ENCODE measurements around the gene HTRA1. TPM values are rescaled to one million over a fixed set of nuclear protein-coding genes. Genes with fewer than 3 reads are reported as not detected.

Gene HTRA1
- total RNA-seq, 1 experiment from 2014 or later, result 18.6 TPM

DNA sequence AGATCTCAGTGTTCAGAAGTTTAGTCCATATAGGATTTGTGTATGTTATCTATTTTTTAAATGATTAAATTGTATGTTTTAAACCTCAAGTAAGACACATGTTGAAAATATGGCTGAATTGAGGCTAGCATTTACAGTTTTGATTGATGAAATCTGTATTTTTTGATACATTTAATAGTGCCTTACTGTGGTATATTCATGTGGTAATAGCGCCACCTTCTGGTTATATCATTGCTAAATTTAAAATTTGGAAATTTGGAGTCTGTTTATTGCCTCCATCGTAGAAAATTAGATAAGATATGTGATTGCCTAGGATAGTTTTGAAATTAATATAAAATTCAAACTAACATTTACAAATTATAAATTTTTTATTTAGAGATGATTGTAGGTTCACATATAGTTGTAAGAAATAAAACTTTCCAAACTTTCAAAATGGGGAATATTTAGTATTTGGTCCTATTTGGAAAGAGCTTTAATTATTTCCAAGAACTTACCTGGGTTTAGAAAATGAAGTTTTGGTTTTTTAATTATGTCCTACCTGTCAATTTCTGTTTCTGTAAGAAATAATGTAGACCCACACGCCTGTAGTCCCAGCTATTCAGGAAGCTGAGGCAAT, 26.0 kb upstream of the HTRA1 start:
- Histone ChIP-seq H3K79me2 (ENCODE audit: low read length) (no peaks in the 10 kb centered on the region), H4K20me1 (ENCODE audit: low read length) (no peaks in the 10 kb centered on the region), H3K9ac (ENCODE audit: low read length) (no peak overlapping the region), H3K4me2 (ENCODE audit: low read length) (no peak overlapping the region), H3F3A (ENCODE audit: low read length, unreplicated experiment) (no peaks in the 10 kb centered on the region), H3K36me3 (ENCODE audit: low read depth, low read length) (no peaks in the 10 kb centered on the region), H3K27ac (ENCODE audit: low read length) (no peak overlapping the region), H3K27me3 (ENCODE audit: low read length) (no peaks in the 10 kb centered on the region), H3K4me1 (ENCODE audit: insufficient read depth, low read length) (no peaks in the 10 kb centered on the region), H3K9me2 (replicated peaks; ENCODE audit: low read length) (no peaks in the 10 kb centered on the region), H3K9me3 (ENCODE audit: low read length) (no peaks in the 10 kb centered on the region), H2AFZ (ENCODE audit: low read length) (no peak overlapping the region), H3K4me3 (ENCODE audit: low read length) (no peak overlapping the region)
- ATAC-seq (peak; percentile 22; the same call in 1 of the 2 replicates), DNase-seq (peak; percentile 75)
- no TSS peak for BruUV-seq (replicated peaks)
- ChIA-PET CTCF (interaction anchor here (0.7 to 1.3 kb wide), 4 partner anchors 92 to 137 kb away, joined by 3 to 11 read pairs (median 3); no protein-coding TSS in a partner anchor), POLR2A (ENCODE audit: unreplicated experiment) (no interaction called here)
- peak; percentile 72 for TF ChIP-seq CTCF (conservative IDR thresholded peaks at IDR 0.05; ENCODE audit: low read depth, low read length)
- TF ChIP-seq EZH2 (IDR thresholded peaks at IDR 0.05; ENCODE audit: low read length, unreplicated experiment), result no peak
- intact Hi-C loops (cut with micrococcal nuclease), result loop anchor here (1.0 to 5.0 kb wide), 3 partner anchors 93 to 136 kb away; partner anchors contain the start of gene DMBT1

- H2AFZ ChIP-seq (ENCODE audit: low read length), result peak overlapping the region; percentile 47; the same call in 1 of the 2 replicates
- TF ChIP-seq EZH2 (IDR thresholded peaks at IDR 0.05; ENCODE audit: low read length, unreplicated experiment) (no peak), CTCF (conservative IDR thresholded peaks at IDR 0.05; ENCODE audit: low read depth, low read length) (no peak), EZH2phosphoT487 (IDR thresholded peaks at IDR 0.05; ENCODE audit: borderline replicate concordance, low read length) (no peak)
- peak; percentile 92 for ATAC-seq
- H3F3A ChIP-seq (ENCODE audit: low read length, unreplicated experiment), result no peaks in the 10 kb centered on the region
- H3K79me2 ChIP-seq (ENCODE audit: low read length), result no peaks in the 10 kb centered on the region
- ChIA-PET CTCF (interaction anchor here (0.8 to 1.0 kb wide), 2 partner anchors 124 to 143 kb away, joined by 3 to 9 read pairs; no protein-coding TSS in a partner anchor), POLR2A (ENCODE audit: unreplicated experiment) (no interaction called here)
- no peaks in the 10 kb centered on the region for H3K9me2 ChIP-seq (replicated peaks; ENCODE audit: low read length)
- BruUV-seq (replicated peaks), result no TSS peak
- H3K9ac ChIP-seq (ENCODE audit: low read length), result no peak overlapping the region
- peak; percentile 58 for DNase-seq
- intact Hi-C loops (cut with micrococcal nuclease), result no loop called here
- peaks cover 8% of the 10 kb centered on the region for H3K4me1 ChIP-seq (ENCODE audit: insufficient read depth, low read length)
- H4K20me1 ChIP-seq (ENCODE audit: low read length), result no peaks in the 10 kb centered on the region
- no peak overlapping the region for H3K27ac ChIP-seq (ENCODE audit: low read length)
- H3K36me3 ChIP-seq (ENCODE audit: low read depth, low read length), result no peaks in the 10 kb centered on the region
- no peaks in the 10 kb centered on the region for H3K27me3 ChIP-seq (ENCODE audit: low read length)
- no peak overlapping the region for H3K4me3 ChIP-seq (ENCODE audit: low read length)
- H3K4me2 ChIP-seq (ENCODE audit: low read length), result peak overlapping the region; percentile 41; the same call in 1 of the 2 replicates
- no peaks in the 10 kb centered on the region for H3K9me3 ChIP-seq (ENCODE audit: low read length)
These were observed 19.4 kb upstream of the HTRA1 start for GRCh38 chr10:122441961-122442360.

GRCh38 chr10:122445469-122445868, 15.9 kb upstream of the HTRA1 start:
- H3K4me1 ChIP-seq (ENCODE audit: insufficient read depth, low read length), result peaks cover 8% of the 10 kb centered on the region
- H3K27ac ChIP-seq (ENCODE audit: low read length), result no peak overlapping the region
- no peak overlapping the region for H3K4me3 ChIP-seq (ENCODE audit: low read length)
- no peaks in the 10 kb centered on the region for H3K36me3 ChIP-seq (ENCODE audit: low read depth, low read length)
- H3K4me2 ChIP-seq (ENCODE audit: low read length), result no peak overlapping the region
- H3K9ac ChIP-seq (ENCODE audit: low read length), result no peak overlapping the region
- no peak overlapping the region for H2AFZ ChIP-seq (ENCODE audit: low read length)
- H3K9me2 ChIP-seq (replicated peaks; ENCODE audit: low read length), result no peaks in the 10 kb centered on the region
- ATAC-seq (no peak), DNase-seq (no peak)
- H4K20me1 ChIP-seq (ENCODE audit: low read length), result no peaks in the 10 kb centered on the region
- H3K27me3 ChIP-seq (ENCODE audit: low read length), result no peaks in the 10 kb centered on the region
- H3K79me2 ChIP-seq (ENCODE audit: low read length), result no peaks in the 10 kb centered on the region
- intact Hi-C loops (cut with micrococcal nuclease), result no loop called here
- BruUV-seq (replicated peaks), result no TSS peak
- POLR2A ChIA-PET (ENCODE audit: unreplicated experiment), result no interaction called here
- H3F3A ChIP-seq (ENCODE audit: low read length, unreplicated experiment), result no peaks in the 10 kb centered on the region
- no peaks in the 10 kb centered on the region for H3K9me3 ChIP-seq (ENCODE audit: low read length)
- TF ChIP-seq CTCF (conservative IDR thresholded peaks at IDR 0.05; ENCODE audit: low read depth, low read length), result no peak
- no peak for TF ChIP-seq EZH2 (IDR thresholded peaks at IDR 0.05; ENCODE audit: low read length, unreplicated experiment)
- no peak for TF ChIP-seq EZH2phosphoT487 (IDR thresholded peaks at IDR 0.05; ENCODE audit: borderline replicate concordance, low read length)
- CTCF ChIA-PET, result no interaction called here
